Cerebellar cortex (tissue), 1 donor: ENCODE measurements around the gene S100A9.
"Not testable (repeated sequence)": the region's sequence is repeated elsewhere in the genome, so short reads cannot be mapped to it uniquely, and the experiment has no call there.

Experiments
- DNase-seq: peaks from one replicate; pipeline ENCODE4 v3.0.0-alpha.2; 2015; ENCODE audit warnings: low spot score

S100A9 gene

DNA sequence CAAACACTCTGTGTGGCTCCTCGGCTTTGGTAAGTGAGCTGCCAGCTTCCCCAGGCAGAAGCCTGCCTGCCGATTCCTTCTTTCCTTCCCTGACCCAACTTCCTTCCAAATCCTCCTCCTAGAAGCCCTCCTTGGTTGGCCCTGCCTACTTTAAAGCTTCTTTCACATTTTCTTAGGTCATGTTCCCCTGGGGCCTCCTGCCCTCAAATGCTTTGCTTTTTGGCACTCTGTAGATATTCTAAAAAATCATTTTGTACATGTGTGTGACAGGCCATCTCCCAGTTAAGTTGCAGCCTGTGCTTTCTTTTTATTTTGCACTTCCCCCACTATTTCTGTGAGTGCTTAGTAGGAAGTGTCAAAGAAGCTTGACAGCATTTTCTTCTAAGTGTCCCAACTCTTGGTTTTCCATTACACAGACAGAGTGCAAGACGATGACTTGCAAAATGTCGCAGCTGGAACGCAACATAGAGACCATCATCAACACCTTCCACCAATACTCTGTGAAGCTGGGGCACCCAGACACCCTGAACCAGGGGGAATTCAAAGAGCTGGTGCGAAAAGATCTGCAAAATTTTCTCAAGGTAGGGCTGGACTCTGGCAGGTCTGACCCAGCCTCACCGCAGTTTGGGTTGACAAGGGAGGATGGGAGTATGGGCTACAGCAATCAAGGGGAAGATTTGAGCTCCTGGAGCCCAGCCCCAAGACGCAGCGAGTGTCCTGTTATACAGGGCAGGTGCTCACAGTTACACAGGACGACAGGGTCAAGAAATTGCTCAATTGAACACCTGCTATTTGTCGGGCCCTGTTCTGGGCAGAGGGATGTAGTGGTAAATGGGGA is at the start of gene S100A9:
Gene S100A9, plus strand, starts transcription at position 2 of the 838 bp plus-strand sequence. Its CDS starts 430 bp downstream, at position 432.
- DNase-seq, result no peak

DNA sequence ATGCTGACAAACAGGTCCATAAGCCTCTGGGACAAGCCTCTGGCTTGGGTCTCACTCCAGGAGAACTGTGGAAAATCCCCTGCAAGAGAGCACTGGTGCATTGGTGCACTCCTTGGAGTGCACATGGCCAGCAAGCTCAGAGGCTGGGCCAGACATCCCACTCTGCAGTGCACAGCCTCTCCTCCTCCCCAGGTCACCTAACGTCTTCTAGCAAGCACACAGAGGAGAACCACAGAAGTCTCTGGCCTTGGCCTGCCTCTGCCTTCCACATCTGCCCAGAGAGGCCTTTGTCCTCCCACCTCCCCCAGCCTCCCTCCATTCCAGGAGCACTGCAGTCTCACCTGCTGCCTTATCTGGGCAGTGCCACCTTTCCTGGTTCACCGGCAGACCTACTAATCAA is 49.1 kb upstream of the S100A9 start:
- no peak for DNase-seq

DNA sequence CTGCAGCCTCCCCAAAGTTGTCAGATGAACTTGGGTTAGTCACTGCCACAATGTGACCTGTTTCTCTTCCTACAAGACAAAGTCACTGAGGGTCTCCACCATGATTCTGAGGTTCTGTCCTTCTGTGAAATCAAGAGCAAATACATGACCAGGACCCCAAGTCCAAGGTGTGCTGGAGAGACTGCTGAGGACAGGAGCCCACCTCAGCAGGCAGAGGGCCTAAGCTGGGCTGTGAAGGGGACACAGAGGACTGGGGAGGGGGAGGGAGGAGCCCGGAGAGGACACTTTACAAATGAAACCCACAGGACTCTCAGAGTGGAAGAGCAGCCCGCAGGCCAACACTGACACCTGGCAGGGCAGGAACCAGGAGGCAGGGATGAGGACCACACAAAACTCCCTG is 48.2 kb upstream of the S100A9 start:
- no peak for DNase-seq

DNA sequence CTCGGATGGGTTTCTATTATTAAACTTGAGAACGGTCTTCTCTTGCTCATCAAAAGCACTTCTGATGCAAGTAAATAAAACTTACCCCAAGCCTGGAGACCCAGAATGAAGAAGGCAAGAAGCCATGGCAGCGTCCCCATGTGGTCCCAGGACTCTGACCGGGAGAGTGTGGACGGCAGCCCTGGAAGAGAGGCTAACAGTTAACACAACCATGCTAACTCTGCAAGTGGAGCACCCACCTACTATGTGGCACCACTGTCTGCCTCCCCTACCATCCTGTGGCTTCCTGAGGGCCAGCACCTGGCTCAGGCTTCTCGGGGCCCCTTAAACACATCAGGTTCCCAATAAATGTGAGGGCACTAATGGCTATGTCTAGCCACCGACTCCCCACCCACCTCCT is 47.1 kb upstream of the S100A9 start:
- no peak for DNase-seq

DNA sequence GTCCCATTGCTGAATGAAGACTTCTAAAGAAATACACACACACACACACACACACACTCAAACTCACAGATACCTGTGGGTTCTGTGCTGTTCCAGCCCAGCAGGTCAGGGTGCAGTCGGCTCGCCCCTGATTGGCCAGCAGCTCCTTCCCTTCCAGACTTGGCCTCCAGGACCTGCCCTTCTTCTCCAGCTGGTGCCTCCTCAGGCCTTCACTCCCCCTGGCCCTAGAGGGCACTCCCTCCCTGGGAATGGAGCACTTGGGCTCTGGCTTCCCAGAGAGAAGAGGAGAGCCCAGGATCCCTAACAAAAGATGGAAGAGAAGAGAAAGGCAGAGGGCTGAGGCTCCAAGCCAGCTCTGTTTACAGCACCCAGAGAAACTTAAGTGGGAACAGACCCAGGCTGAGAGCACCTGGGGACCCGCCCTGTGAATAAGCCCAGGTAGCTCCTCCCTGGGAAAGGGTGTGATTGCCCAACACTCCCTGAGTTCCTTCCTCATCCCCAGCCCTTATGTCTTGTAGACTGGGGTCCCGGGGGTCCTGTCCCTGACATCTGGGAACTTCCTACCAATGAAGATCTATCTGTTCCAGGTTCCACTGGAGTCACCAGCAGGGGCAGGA is 45.0 kb upstream of the S100A9 start, which contains the start of gene PGLYRP3:
Gene PGLYRP3, minus strand, starts transcription at position 383 of the 617 bp plus-strand sequence. CDS start 2,287 bp downstream, outside the sequence.
- no peak for DNase-seq

DNA sequence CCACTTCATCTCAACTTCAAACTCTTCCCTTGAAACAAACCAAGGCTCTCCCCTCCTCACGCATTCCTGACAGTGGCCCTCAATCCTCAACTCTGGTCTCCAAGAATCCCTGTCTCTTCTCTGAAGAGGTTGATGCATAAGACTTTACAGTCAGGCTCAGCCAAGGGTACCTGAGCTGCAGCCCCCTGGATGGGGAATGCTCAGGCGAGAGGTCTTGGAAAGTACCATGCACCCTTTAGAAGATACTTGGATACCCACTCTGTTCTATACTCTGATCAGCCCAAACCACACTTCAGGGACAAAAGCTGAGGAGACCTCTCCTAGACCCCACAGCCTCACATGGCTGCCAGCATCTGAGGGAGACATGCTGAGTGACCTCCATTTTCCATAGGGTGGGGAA is 44.4 kb upstream of the S100A9 start:
- no peak for DNase-seq

DNA sequence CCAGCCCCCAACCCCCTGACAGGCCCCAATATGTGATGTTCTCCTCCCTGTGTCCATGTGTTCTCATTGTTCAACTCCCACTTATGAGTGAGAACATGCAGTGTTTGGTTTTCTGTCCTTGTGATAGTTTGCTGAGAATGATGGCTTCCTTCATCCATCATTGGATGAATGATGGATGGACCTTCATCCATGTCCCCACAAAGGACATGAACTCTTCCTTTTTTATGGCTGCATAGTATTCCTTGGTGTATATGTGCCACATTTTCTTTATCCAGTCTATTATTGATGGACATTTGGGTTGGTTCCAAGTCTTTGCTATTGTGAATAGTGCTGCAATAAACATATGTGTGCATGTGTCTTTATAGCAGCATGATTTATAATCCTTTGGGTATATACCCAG is 43.3 kb upstream of the S100A9 start:
- DNase-seq, result not testable (repeated sequence)

DNA sequence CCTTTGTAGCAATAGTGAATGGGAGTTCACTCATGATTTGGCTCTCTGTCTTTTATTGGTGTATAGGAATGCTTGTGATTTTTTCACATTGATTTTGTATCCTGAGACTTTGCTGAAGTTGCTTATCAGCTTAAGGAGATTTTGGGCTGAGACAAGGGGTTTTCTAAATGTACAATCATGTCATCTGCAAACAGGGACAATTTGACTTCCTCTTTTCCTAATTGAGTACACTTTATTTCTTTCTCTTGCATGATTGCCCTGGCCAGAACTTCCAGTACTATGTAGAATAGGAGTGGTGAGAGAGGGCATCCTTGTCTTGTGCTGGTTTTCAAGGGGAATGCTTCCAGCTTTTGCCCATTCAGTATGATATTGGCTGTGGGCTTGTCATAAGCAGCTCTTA is 41.6 kb upstream of the S100A9 start:
- not testable (repeated sequence) for DNase-seq

DNA sequence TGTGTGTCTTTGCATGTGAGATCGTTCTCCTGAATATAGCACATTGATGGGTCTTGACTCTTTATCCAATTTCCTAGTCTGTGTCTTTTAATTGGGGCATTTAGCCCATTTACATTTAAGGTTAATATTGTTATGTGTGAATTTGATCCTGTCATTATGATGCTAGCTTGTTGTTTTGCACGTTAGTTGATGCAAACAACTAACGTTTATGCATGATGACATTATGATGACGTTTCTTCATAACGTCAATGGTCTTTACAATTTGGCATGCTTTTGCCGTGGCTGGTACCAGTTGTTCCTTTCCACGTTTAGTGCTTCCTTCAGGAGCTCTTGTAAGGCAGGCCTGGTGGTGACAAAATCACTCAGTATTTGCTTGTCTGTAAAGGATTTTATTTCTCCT is 39.5 kb upstream of the S100A9 start:
- not testable (repeated sequence) for DNase-seq

DNA sequence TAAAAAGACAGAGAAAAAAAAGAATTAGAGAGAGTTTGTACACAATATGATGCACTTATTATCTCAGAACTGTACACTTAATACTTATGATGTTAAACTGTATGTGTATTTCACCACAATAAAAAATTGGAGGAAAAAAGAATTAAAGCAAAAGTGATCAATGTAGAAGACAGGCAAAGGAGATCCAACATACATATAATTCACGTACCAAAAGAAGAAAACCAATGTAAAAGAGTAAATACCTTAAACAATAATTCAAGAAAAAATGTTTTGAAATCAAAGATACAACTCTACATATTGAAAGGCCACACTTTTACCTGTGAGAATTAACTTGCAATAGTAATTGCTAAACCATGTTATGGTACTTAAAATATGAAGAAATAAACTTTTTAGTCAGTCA is 35.1 kb upstream of the S100A9 start:
- no peak for DNase-seq

DNA sequence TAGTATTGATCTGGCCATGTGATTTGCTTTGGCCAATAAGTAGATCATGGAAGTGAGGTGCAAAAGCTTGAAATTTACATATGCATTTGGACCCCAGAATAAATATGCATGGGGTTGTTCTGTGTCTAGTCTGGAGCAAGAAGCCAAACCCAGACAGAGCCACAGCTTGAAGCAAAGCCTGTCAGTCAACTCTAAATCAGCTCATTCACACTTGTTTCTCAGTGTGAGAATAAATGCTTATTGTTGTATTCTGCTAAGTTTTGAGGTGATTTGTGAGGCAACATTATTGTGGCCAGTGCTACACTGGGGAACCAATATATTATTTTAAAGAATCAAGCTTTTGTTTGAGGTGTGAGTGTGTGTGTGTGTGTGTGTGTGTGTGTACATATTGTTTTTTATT is 32.7 kb upstream of the S100A9 start:
- DNase-seq, result no peak

DNA sequence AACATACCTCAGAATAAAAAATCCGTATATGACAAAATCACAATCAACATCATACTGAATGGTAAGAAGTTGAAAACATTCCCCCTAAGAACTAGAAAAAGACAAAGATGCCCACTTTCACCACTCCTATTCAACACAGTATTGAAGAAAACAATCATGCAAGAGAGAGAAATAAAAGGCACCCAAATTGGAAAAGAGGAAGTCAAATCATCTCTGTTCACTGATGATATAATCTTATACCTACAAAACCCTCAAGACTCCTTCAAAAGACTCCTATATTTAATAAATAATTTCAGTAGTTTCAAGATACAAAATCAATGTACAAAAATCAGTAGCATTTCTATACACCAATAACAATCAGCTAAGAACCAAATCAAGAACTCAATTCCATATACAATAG is 23.8 kb upstream of the S100A9 start:
- no peak for DNase-seq

DNA sequence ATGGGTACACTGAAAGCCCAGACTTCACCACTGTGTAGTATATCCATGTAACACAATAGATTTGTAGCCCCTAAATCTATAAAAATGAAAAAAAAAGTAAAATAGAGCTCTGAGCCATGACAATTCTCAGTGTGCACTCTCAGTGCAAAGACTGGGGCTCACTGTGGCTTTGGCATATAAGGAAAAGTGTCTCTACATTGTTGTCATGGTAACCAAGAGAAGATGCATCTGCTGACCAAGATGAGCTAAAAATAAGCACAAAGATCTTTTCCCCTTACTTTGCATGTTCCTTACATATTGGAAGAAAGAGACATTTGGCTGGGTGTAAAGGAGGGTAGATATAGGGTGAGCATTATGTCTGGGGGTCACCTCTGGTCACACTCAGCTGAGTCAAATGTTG is 21.0 kb upstream of the S100A9 start:
- DNase-seq, result no peak

DNA sequence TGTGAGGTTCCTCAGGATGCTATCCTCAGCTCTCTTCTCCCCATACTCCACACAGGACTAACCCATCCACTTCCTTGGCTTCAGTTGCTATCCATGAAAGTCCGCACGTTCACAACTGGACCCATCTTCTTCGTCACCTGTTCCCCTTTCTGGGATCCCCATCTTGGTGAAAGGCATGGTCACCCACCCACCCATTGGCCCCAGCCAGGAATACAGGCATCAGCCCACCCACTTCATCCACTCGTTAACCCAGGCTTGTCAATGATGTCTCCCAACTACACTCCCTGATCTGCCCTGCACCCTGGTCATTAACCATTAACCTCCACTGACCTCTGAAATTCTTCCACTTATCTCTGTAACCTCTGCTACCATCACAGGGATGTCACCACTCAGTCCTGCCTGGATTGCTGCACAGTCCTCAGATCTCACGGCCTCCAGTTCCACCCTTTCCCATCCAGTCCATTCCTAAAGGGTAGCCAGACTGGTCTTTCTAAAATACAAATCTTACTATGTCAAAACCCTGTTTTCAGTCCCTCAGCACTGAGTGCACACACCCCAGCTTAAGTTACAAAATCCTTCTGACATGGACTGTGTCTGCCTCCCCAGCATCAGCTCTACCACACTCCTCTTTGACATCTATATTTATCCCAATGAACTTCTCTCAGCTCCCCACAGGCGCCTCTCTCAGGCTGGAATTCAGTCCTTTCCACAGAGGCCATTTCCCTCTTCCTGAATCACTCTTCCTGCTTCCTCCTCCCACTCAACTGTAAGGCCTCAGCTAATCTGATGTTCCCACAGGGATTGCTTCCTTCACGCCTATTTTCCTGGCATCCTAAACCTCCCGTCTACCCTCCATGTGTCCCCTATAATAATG is 19.4 kb upstream of the S100A9 start:
- no peak for DNase-seq

DNA sequence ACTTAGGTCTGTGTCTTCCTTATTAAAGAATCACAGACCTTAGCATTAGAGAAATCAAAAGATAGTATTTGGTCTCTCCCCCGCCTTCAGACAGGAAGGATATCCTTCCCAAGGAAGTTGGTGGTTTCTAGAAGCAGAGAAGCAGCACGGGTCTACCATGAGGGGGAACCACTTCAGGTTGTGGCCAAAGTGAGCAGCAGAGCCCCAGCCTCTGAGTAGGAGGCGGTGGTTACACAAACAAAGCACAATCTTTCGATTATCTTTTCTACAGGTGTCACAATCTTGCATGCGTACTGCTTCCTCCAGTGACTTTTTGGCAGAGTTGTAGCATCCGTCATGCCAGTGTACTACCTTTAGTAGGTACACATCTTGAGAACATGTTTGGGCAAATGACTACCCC is 17.9 kb upstream of the S100A9 start:
- no peak for DNase-seq

DNA sequence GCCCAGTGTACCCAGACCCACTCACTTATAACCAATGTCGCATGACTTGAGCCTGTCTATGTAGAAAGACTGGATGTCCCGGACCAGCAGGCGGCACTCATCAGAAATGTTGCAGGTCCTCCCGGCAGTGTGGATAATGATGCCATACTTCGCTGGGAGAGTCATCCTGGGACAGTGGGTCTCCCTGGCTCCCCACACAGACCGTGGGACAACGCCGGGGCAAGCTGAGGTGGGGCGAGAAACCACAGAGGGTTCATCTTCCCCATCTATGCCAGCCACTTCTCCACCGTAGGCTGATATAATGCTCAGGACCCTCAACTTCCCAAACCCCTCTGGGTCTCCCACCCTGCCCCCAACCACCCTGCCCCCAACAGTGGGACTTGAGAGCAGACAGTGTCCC is 17.3 kb upstream of the S100A9 start:
- no peak for DNase-seq

DNA sequence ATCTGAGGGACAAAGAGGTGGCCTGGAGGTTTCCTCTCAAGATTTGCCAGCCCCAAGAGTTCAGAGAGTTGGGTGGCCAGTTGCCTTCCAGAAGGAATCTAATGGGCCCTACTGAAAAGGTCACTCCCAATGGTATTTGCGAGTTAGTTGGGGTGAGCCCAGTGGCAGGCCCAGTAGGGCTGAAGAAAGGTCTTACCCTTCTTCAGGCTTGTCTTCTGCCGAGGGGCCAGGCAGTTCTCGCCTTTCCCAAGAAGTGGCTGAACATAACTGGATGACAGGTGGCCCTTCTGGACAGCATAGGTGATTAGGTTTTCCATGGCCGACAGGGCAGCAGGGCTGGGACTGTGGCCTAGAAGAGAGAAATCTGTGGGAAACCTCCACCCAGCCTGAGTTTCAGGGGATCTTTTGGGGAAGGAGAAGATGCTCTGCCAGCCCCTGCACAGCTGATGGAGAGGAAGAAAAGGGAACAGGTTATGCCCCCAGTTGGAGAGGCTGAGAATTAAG is 16.2 kb upstream of the S100A9 start:
- DNase-seq, result no peak

DNA sequence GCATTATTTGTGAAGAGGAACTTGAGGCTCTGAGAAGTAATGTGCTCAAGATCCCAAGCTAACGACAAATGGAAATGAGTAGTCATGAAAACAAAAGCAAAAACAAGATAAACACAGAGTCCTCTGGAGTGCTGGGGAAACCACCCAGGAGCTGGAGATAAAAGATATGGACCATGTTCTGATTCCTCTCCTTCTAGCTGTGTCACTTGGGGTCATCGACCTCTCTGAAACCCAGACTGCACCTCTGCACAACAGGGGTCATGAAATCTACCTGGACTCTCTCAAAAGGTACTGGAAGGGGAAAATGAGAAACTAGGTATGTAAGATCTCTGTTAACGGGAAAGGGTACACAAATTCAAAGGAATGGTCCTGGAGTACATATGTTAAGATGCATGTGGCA is 15.5 kb upstream of the S100A9 start:
- no peak for DNase-seq

DNA sequence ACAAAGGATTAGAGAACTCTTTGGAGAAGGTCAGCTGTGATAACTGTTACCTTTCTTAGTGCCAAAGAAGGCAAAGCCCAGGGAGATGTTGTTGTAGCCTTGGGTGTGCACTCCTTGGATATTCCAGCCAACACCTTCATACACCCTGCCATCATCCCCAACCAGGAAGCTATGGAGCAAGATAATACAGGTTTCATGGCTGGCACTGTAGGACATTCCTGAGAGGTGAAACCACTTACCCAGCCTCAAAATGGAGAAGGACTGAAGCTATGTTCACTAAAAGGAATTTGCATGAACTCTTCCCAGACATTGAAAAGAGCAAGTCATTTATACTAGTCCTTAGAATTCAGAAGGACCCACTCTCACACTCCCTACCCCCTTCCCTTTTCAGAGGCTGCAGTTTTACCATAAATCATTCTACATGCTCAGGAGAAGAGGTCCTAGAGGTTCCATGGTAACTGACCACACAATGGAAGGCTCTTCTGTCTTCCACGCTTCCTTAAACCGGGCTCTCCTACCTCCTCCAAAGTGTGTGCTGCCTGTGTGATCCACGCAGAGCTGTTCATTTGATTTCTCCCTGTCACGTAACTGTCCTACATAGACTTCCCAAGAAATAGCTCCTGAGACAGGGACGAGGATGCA is 14.5 kb upstream of the S100A9 start:
- DNase-seq, result no peak

DNA sequence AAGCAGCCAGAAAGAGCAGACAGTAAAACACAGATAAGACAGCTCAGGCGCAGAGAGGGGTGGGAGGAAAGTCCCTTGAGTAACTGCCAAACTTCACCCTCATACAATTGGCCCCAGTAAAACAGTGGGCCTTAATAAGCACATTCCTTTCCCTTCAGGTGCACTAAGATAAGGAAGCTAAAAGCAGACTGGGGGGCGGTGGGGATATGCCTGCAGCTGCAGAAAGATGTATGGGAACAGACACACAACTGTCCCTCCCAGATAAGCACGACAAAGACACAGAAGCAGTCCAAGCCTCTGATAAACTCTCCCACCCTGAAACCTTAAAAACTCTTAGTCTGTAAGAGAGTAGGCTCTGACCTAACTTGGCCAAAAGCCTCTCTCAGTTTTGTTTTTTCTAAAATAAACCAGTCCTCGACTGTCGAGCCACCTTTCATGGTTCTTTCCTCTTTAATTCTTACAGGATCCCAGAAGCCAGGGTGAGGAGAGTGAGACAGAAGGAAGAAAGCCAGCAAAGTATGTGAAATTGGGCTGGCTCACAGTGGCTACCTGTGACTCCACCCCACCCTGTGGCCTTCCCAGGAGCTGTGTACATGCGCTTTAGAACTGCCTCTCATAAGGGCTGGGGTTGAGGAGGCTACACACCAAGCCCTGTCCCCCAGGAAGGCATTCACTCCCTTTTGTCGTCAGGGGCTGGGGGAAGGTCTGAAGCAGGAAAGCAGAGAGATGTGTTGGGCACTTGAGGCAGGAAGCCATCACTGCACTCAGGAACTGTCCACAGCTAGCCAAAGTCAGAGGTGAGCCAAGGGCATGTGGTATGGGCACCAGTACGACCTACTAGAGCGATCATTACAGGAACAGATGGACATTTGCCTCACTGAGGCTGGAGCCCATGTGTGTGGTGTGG is 13.6 kb upstream of the S100A9 start:
- DNase-seq, result no peak

DNA sequence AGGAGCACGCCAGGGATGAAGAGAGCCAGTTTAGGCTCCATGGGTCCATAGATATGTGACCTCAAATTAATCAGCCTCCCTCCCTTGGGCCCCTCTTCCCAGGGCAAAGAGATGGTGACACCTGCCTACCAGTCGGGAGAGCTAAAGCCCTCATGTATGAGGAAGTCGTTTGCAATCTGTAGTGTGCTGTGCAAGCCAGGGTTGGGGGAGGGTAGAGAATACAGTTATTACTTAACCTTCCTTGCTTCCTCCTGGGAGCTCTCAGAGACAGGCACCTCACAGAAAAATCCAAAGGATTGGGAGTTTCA is 13.0 kb upstream of the S100A9 start:
- no peak for DNase-seq
